Measurements from ENCODE around the gene PAQR4.

DNA sequence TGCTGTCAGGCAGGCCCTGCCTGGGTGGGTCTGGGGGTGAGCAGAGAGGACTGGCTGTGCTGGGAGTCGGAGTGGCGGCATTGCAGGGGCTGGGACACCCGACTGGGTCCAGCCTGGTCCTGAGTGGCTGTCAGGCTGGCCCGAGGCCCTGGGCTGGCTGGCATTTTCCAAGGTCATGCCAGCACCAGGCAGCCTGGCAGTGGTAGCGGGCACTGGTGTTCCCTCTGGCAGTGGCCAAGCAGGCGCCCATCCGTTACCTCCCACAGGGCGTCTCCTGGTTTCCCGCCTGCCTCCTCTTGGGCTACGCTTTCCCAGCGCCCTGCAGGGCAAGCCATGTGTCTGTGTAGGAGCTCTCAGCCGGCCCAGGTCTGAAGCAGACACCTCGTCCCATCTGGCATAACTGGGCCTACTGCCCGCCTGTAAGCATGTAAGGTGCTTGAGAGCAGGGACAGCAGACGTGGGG, 16.8 kb downstream of the PAQR4 start:
- TF ChIP-seq, protein P1, sequence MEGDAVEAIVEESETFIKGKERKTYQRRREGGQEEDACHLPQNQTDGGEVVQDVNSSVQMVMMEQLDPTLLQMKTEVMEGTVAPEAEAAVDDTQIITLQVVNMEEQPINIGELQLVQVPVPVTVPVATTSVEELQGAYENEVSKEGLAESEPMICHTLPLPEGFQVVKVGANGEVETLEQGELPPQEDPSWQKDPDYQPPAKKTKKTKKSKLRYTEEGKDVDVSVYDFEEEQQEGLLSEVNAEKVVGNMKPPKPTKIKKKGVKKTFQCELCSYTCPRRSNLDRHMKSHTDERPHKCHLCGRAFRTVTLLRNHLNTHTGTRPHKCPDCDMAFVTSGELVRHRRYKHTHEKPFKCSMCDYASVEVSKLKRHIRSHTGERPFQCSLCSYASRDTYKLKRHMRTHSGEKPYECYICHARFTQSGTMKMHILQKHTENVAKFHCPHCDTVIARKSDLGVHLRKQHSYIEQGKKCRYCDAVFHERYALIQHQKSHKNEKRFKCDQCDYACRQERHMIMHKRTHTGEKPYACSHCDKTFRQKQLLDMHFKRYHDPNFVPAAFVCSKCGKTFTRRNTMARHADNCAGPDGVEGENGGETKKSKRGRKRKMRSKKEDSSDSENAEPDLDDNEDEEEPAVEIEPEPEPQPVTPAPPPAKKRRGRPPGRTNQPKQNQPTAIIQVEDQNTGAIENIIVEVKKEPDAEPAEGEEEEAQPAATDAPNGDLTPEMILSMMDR (IDR thresholded peaks at IDR 0.05): no peak
- no peak for TF ChIP-seq EP300 (IDR thresholded peaks at IDR 0.05)
